GM21390 (cell line): Measurements from ENCODE around the gene SLC23A2.
"Not testable (repeated sequence)": the region's sequence is repeated elsewhere in the genome, so short reads cannot be mapped to it uniquely, and the experiment has no call there.

Experiments
- ATAC-seq: cut with Tn5 transposase; IDR thresholded peaks from one replicate; pipeline ENCODE4 v1.9.1; 2021; ENCODE audit not compliant: unreplicated experiment

The SLC23A2 gene

DNA sequence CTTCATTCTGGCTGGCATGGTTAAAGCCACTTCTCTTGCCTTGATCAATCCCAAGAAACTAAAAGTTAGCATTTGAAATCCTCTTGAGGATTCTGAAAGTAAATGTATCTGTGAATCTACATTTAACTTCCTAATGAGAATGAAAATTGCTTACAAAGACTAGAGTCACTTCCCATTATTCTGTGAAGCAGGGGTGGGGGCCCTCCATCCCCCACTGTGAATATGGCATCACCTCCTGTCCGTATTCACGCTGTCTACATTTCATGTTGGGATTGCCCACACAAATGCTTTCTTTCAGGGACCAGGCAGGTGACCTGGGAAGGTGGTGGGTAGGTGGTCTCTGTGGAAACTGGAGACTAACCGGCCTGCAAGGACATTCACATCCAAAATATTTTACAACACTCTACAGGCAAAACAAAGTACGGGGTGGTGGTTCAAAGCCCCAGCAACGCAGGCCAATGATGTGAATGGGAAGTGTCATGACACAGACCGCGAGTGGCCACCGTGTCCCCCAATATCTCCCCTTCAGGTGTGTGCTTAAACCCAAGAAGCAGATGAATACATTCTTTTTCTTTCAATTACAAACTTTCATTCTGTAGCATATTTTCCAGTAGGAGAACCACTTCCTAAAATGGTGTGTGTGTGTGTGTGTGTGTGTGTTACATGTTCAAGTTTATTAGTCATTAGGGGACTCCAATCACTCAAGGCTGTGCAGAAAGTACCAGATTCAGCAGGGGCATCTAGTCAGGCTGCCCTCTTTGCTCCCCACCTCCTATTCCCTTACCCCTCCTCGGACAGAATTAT, 147.4 kb downstream of the SLC23A2 start:
- no peak for ATAC-seq

DNA sequence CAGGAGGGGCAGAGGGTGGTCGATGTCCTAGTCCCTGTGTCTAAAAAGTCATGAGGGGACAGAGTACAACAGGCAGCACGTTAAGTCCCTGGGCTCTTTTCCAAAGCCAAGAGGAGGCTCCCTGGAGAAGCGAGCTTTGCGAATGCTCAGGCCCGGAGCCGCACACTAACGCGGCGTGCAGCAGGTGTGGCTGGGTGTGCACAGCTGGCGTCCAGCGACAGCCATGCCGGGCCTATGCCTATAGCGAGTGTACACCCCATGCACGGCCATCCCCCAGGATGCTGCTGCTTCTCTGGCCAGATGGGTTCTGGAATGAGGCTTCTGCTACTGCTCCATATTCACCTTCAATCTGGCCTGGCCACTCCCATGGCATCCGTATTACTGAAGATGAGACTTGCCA, 148.3 kb downstream of the SLC23A2 start:
- no peak for ATAC-seq

DNA sequence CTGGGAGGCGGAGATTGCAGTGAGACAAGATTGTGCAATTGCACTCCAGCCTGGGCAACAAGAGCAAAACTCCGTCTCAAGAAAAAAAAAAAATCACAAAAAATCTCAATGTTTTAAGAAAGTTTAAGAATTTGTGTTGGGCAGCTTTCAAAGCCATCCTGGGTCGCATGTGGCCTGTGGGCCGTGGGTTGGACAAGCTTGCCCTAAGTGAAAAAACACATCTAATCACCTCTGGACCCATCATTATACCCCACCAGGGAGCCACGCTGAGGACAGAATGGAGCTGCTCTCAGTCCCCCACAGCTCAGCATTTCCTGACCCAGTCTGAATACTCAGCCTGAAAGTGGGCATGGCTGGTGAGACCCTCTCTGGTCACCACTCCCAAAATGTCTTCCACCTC, 150.3 kb downstream of the SLC23A2 start:
- no peak for ATAC-seq

DNA sequence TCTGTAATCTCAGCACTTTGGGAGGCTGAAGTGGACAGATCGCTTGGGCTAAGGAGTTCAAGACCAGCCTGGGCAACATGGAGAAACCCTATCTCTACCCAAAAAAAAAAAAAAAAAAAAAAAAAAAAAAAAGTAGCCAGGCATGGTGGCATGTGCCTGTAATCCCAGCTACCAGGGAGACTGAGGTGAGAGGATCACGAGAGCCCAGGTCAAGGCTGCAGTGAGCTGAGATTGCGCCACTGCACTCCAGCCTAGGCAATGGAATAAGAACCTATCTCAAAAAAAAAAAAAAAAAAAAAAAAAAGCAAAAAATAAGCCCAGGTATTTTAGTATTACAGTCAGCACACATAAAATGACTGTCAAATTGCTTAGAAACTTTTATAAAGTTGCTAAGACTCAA, 152.5 kb downstream of the SLC23A2 start:
- not testable (repeated sequence) for ATAC-seq

DNA sequence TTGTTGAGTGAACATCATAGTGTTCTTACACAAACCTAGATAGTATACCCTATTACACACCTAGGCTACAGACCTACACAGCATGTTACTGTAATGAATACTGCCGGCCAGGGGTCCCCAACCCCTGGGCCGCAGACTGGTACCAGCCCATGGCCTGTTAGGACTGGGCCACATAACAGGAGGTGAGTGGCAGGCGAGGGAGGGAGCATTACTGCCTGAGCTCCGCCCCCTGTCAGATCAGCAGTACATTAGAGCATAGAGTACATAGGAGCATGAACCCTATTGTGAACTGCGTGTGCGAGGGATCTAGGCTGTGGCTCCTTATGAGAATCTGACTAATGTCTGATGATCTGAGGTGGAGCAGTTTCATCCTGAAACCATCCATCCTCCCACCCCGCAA, 153.3 kb downstream of the SLC23A2 start:
- ATAC-seq: no peak

DNA sequence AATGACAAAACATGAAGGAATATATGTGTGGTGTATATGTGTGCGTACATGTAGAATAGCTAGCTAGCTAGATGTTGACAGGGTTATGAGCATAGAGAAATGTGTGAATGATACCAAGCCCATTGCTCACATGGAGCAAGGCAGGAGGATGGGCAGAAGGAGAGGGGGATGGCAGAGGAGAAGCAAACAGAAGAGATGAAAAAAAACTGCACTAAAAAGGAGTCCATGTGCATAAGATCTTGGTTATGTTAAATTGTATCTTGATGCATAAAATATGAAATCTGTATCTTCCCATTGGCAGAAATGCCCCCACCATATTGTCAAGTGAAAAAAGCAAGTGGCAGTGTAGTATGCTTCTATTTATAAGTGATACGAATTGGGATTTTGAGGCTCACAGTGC, 154.5 kb downstream of the SLC23A2 start:
- no peak for ATAC-seq

DNA sequence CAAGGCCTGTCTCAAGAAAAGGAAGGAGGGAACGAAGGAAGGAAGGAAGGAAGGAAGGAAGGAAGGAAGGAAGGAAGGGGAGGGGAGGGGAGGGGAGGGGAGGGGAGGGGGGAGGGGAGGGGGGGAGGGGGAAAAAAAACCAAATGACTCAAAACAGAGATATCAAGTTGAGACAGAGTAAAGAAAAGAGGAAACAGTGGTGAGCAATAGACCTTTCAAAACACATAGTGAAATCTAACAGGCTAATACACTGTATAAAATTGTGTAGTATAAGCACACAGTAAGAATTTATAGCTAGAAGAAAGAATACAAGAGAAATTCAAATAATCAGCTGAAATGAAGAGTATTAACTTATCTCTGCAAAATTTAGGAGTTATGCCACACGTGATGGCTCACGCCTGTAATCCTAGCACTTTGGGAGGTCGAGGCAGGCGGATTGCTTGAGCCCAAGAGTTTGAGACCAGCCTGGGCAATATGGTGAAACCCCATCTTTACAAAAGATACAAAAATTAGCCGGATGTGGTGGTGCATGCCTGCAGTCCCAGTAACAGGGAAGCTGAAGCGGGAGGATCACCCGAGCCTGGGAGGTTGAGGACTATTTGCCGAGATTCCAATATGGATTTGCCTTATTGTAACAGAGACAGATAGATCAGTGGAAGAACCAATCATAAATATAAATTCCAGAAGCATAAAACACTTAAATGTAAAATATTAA, 156.4 kb downstream of the SLC23A2 start:
- no peak for ATAC-seq

DNA sequence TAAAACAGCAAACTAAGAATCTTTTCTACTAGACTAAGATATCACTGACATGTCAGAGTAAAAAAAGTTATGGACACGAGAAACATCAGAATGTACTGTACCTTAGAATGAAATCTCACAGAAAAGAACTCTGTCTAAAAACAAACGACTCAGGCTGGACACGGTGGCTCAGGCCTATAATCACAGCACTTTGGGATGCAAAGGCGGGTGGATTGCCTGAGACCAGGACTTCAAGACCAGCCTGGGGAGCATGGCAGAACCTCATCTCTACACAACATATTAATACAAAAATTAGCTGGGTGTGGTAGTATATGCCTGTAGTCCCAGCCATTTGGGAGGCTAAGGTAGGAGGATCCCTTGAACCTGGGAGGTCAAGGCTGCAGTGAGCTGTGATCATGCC, 157.0 kb downstream of the SLC23A2 start:
- ATAC-seq: no peak

DNA sequence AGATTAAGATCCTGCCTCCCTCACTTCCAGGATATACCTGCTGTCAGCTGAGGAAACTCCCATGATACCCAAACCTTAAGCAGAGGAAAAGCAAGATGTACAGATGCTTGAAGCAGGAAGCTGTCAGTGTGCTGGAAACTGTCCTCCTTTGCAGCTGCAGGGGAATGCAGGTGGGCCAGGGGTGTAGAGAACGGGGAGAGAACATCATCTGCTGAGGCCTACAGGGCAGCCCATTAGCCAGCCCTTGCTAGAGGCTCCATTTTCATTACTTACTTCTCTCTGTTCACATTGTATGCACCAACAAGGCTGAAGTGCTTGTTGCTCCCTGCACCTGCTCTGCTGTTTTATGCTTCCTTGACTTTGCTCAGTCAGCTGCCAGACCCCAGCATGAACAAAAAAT, 160.5 kb downstream of the SLC23A2 start:
- no peak for ATAC-seq

DNA sequence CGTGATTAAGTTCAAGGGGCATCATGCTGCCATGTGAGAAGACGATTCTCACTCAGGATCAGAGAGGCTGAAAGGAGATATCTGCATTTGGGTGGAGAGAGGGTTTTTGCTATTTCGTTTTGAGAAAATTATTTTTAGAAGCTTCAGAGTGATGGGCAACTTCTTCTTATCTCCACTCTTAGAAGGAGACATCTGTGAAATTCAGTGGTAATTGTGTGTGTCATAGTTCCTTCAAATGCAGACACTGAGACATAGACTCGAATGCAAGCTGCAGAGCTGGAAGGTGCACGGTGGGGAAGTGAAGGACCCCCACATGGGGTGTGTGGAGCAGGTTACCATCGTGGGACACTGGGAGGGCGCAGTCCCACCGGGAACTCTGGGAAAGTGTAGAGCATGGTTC, 162.8 kb downstream of the SLC23A2 start:
- ATAC-seq: no peak

DNA sequence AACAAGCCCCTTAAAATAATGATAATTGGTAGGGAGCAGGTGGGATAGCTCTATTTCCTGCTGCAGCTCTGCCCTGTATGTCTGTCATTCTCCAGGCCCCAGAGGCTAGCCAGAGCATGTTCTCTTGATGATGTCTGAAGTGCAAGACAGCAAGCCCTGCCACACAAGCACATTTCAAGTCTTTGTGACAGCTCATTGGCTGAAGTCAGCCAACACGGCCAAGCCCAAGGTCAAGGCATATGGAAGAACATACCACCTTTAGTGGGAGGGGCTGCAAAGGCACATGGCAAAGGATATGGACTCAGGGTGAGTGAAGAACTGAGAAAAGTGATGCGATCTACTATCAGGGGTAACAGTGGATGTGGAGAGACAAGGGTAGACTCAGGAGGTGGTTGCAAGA, 163.6 kb downstream of the SLC23A2 start:
- ATAC-seq: no peak

DNA sequence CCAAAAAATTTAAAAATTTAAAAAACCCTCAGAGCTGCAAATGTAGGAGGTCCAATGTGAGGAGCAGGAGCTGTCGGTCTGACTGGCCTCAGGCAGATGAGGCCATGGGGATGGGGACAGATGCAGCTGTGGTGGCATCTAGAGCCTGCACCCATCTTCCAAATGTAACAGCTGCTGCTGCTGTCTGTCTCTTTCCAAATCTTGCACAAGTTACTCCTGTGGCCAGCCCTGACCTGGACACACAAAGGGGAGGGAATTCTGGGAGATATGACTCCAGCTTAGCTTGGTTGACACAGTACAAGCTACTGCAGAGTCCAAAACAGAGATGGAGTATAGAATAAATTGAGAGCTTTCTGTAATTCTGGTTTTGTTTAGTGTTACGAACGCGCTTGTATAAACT, 164.4 kb downstream of the SLC23A2 start:
- ATAC-seq: no peak

DNA sequence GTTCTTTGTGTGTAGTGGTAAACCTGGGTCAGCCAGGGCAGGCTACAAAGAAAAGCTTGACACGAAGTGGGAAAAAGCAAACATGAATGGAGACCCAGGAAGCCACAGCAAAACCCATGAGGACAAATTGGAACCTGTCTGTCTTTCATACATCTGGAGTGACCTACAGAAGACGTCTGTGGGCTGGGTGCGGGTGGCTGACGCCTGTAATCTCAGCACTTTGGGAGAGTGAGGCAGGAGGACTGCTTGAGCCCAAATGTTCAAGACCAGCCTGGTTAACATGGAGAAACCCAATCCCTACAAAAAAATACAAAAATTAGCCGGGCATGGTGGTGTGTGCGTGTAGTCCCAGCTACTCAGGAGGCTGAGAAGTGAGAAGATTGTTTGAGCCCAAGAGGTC, 164.8 kb downstream of the SLC23A2 start:
- ATAC-seq: no peak

DNA sequence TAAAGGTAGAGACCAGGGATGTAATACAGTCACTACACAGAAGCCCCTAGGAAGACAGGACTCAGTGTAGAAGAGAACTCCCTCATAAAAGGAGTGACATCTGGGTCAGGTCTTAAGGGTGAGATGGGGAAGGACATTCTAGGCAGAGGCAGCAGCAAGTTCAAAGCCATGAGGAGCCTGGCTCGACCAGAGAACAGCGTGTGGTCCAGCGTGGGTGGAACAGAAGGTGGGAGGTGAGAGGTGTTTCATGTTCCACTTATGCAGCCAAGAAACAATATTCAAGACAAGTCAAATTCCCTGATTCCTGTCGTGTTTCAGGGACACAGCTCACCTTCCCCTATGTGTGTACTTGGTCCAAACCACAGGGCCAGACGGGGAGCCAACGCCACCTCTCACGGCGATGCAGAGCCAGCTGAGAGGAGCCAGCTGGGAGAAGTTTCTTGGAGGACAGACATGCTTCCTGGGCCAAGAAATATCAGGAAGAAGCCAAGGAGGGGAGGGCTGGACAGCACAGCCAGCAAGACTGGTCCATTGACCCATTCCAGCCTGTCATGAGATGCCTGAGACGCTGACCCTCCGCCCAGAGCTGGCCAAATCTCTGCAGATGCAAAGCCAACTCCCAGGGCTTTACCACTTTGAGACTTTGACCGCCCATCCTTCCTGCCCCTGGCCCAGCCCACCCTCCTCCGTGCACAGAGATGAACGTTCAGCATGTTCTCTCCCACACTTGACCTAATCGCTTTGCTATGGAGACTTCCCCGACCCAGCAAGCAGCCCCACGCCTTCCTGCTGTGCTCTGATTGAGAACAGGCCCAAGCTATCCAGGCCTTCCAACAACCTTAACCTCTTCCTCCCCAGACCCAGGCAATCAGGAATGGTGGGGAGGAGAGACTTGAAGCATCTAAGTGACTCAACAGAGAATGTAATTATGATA, 165.8 kb downstream of the SLC23A2 start:
- no peak for ATAC-seq

DNA sequence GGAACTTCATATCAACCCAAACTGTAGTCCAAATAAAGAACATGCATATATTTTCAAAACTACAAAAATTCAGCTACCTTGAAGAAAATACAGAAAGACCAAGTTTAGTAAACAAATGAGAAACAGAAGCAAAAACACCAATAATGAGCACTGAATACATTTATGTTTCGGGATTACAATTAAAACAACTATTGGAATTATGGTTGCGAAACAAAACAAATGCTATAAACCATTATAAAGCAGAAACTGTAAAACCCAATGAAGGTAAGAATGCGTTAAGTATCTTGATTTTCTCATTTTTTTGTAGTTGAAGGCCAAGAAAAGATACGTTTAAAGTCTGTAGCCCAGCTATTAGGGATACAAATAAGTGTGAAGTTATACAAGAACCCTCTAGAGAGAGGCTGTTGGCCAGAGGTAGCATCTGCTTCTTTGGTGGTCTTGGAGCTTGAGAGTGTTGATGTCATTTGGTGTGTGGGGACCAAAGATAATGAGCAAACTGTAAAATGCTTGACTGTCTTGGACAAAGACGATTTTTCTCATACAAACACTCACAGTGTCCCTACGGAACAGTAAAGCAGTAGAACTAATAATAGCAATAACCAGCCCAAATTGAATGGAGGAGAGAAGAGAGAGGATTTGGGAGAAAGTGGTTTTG, 168.1 kb downstream of the SLC23A2 start:
- ATAC-seq: no peak

DNA sequence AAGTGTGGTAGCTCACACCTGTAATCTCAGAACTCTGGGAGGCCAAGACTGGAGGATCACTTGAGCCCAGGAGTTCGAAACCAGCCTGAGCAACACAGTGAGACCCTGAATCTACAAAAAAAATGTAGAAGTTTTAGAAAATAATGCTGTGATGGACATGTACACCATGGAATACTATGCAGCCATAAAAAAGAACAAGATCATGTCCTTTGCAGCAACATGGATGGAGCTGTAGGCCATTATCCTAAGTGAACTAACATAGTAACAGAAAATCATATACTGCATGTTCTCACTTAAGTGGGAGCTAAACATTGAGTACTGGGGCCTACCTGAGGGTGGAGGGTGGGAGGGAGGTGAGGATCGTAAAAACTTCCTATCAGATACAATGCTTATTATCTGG, 168.8 kb downstream of the SLC23A2 start:
- no peak for ATAC-seq

DNA sequence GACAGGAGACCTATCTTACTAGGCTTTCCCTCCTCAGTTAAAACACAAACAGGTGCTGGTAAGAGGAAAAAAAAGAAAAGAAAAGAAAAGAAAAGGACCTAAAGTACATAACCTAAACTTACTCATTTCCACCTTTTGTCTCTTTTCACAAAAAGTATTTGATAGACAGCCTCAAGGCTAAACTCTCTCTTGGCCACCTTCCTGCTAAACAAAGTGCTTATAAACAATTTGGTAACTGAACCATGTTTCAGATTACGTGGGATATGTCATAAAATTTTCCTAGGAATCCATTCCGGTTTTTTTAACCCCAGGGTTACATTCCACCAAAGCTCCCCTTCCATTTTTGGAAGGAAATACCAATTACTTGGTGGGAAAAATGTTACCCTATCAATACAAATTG, 170.6 kb downstream of the SLC23A2 start:
- ATAC-seq: no peak

DNA sequence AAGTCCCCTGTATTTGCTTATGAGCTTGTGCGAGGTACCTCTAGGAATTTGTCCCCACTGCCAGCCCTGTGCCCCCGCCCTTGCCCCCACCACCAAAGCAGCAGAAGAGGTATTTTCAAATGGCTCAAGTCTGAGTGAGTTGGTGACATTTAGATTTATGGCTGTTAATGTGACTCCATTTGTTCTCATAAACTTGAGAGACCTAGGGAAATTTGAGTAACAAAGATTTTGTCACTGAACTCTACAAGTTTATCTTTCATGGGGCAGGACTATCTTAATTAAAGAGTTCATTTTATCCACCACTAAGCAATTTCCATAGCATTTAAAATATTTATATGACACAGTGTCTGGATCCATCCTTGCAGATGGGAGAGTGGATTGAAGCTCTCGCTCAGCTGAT, 171.1 kb downstream of the SLC23A2 start:
- ATAC-seq: no peak

DNA sequence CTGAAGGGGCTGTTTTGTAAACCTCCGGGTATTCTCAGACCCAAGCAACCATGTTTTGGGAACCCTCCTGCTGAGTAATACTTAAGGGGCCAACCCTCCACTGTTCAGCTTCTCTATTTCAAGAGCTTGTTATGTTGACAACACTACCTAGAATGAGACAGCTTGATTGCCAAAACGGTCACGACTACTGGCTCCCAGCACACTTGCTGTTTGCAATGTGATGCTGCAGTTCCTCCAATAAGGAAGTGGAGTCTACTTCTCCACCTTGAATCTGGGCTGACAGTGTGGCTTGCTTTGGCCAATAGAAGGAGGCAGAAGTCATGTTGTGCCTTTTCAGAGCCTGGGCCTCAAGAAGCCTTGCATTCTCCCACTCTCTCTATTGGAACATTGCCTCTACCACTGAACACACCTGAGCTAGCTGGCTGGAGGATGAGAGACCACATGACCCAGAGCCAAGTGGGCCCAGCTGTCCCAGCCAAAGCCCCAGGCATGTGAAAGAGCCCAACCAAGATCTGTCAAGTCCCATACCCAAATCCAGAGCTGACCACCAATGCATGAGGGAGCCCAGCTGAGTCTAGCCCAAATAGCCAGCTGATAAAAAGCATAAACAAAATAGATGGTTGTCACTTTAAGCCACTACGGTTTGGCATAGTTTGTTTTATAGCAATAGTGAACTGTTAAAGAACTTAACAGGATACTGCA, 171.6 kb downstream of the SLC23A2 start:
- ATAC-seq: no peak

DNA sequence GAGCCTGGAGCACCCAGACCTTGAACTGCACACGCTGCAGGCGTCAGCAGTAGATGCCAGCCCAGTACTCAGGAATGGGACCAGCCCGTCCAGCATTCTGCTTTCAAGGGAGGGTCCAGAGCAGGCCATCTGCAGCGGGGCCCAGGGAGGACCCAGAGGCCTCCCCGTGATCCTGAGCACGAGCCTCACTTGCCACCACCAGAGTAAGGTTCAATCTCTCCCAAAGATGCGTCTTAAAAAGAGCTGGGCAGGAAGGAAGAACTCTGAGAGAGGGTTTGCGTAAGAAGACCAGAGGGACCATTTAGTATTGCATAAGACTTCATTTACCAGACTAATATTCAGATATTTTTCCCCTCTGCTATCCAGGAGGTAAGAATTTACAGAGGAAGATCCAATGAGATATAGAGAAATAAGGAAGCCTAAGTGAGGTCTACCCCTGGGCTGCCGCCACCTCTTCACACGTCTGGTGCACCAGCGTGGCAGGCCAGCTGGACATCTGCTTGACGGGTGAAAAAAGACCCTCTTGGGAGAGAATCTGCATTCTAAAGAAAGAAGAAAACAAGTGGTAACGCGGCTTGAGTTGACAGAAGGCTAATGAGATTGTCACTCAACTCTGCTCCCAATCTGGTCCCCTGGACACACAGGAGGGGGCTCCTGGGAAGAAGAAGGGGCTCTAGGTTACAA, 172.3 kb downstream of the SLC23A2 start:
- no peak for ATAC-seq
